ENCODE results near the gene ZFP57.

ZFP57 gene

GRCh38 chr6:29680904-29681303 lies at the start of gene ZFP57:
TSS of gene ZFP57 (minus strand) at chr6:29681152. CDS start at chr6:29677003, 4,149 bp downstream.
- TF ChIP-seq CTCF (conservative IDR thresholded peaks at IDR 0.05; ENCODE audit: control insufficient read depth, insufficient read depth, low read depth, low read length): no peak
- H3K4me3 ChIP-seq (ENCODE audit: control insufficient read depth, low read depth, low read length): no peak within 1 kb of the TSS
- no peak for DNase-seq (ENCODE audit: low read depth)

GRCh38 chr6:29730575-29731126 lies 49.7 kb upstream of the ZFP57 start:
- no peak for DNase-seq (ENCODE audit: low read depth)
- H3K4me3 ChIP-seq (ENCODE audit: control insufficient read depth, low read depth, low read length): no peak overlapping the region
- TF ChIP-seq CTCF (conservative IDR thresholded peaks at IDR 0.05; ENCODE audit: control insufficient read depth, insufficient read depth, low read depth, low read length): no peak

- no peak for TF ChIP-seq CTCF (conservative IDR thresholded peaks at IDR 0.05; ENCODE audit: control insufficient read depth, insufficient read depth, low read depth, low read length)
- DNase-seq (ENCODE audit: low read depth): no peak
- H3K4me3 ChIP-seq (ENCODE audit: control insufficient read depth, low read depth, low read length): no peak overlapping the region
These were observed 48.9 kb upstream of the ZFP57 start for GRCh38 chr6:29729774-29730328.

- no peak for DNase-seq (ENCODE audit: low read depth)
- no peak overlapping the region for H3K4me3 ChIP-seq (ENCODE audit: control insufficient read depth, low read depth, low read length)
- TF ChIP-seq CTCF (conservative IDR thresholded peaks at IDR 0.05; ENCODE audit: control insufficient read depth, insufficient read depth, low read depth, low read length): no peak
These were observed 47.9 kb upstream of the ZFP57 start for GRCh38 chr6:29728875-29729270.

GRCh38 chr6:29728173-29728874 lies 47.4 kb upstream of the ZFP57 start:
- TF ChIP-seq CTCF (conservative IDR thresholded peaks at IDR 0.05; ENCODE audit: control insufficient read depth, insufficient read depth, low read depth, low read length): no peak
- DNase-seq (ENCODE audit: low read depth): no peak
- H3K4me3 ChIP-seq (ENCODE audit: control insufficient read depth, low read depth, low read length): no peak overlapping the region

GRCh38 chr6:29727637-29728036 lies 46.7 kb upstream of the ZFP57 start:
- no peak overlapping the region for H3K4me3 ChIP-seq (ENCODE audit: control insufficient read depth, low read depth, low read length)
- no peak for TF ChIP-seq CTCF (conservative IDR thresholded peaks at IDR 0.05; ENCODE audit: control insufficient read depth, insufficient read depth, low read depth, low read length)
- no peak for DNase-seq (ENCODE audit: low read depth)

Data from fibroblast of mammary gland (primary cell).